ENCODE data around the gene MYBPC1. TPM values are rescaled to one million over a fixed set of nuclear protein-coding genes. Genes with fewer than 3 reads are reported as not detected.

The MYBPC1 gene
- total and polyA plus RNA-seq, 2 of the 13 experiments (the other 11 are each of a cell fraction or from before 2014, with no cell fraction given) = 0.31 to 0.53 TPM

- TF ChIP-seq RCOR2 (CRISPR knock-in tag; IDR thresholded peaks at IDR 0.05) (peak; percentile 76), TRIM24 (CRISPR knock-in tag; IDR thresholded peaks at IDR 0.05) (no peak), IRF2 (CRISPR knock-in tag; IDR thresholded peaks at IDR 0.05) (no peak), LCORL (IDR thresholded peaks at IDR 0.05) (0 out of 2 replicates have a peak, but pooled peaks have one; percentile 55), LCORL (CRISPR knock-in tag; IDR thresholded peaks at IDR 0.05) (peak; percentile 47; the same call in 1 of the 2 replicates), FIP1L1 (IDR thresholded peaks at IDR 0.05; ENCODE audit: borderline replicate concordance, insufficient read depth, low read depth, low read length) (no peak), ZBTB46 (CRISPR knock-in tag; IDR thresholded peaks at IDR 0.05; ENCODE audit: borderline replicate concordance) (no peak), ETV5 (CRISPR knock-in tag; IDR thresholded peaks at IDR 0.05; ENCODE audit: borderline replicate concordance) (no peak), HNRNPLL (IDR thresholded peaks at IDR 0.05; ENCODE audit: low read depth, low read length, poor library complexity, severe bottlenecking) (no peak), ZNF615 (CRISPR knock-in tag; IDR thresholded peaks at IDR 0.05; ENCODE audit: borderline replicate concordance) (no peak), ZNF101 (CRISPR knock-in tag; IDR thresholded peaks at IDR 0.05; ENCODE audit: borderline replicate concordance, low read depth) (no peak), TFDP2 (CRISPR knock-in tag; IDR thresholded peaks at IDR 0.05) (no peak), KDM5B (CRISPR knock-in tag; IDR thresholded peaks at IDR 0.05; ENCODE audit: borderline replicate concordance) (no peak), PTBP1 (IDR thresholded peaks at IDR 0.05; ENCODE audit: low read depth, low read length, poor library complexity, severe bottlenecking) (no peak), ZNF569 (CRISPR knock-in tag; IDR thresholded peaks at IDR 0.05; ENCODE audit: borderline replicate concordance) (no peak)
- TF ChIP-seq, protein P1, sequence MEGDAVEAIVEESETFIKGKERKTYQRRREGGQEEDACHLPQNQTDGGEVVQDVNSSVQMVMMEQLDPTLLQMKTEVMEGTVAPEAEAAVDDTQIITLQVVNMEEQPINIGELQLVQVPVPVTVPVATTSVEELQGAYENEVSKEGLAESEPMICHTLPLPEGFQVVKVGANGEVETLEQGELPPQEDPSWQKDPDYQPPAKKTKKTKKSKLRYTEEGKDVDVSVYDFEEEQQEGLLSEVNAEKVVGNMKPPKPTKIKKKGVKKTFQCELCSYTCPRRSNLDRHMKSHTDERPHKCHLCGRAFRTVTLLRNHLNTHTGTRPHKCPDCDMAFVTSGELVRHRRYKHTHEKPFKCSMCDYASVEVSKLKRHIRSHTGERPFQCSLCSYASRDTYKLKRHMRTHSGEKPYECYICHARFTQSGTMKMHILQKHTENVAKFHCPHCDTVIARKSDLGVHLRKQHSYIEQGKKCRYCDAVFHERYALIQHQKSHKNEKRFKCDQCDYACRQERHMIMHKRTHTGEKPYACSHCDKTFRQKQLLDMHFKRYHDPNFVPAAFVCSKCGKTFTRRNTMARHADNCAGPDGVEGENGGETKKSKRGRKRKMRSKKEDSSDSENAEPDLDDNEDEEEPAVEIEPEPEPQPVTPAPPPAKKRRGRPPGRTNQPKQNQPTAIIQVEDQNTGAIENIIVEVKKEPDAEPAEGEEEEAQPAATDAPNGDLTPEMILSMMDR (CRISPR knock-in tag; IDR thresholded peaks at IDR 0.05) = no peak
- TF ChIP-seq, protein P2, sequence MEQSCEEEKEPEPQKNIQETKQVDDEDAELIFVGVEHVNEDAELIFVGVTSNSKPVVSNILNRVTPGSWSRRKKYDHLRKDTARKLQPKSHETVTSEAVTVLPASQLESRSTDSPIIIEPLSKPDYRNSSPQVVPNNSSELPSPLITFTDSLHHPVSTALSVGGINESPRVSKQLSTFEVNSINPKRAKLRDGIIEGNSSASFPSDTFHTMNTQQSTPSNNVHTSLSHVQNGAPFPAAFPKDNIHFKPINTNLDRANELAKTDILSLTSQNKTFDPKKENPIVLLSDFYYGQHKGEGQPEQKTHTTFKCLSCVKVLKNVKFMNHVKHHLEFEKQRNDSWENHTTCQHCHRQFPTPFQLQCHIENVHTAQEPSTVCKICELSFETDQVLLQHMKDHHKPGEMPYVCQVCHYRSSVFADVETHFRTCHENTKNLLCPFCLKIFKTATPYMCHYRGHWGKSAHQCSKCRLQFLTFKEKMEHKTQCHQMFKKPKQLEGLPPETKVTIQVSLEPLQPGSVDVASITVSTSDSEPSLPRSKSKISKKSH (CRISPR knock-in tag; IDR thresholded peaks at IDR 0.05; ENCODE audit: borderline replicate concordance) = no peak
- TF ChIP-seq, protein P3, sequence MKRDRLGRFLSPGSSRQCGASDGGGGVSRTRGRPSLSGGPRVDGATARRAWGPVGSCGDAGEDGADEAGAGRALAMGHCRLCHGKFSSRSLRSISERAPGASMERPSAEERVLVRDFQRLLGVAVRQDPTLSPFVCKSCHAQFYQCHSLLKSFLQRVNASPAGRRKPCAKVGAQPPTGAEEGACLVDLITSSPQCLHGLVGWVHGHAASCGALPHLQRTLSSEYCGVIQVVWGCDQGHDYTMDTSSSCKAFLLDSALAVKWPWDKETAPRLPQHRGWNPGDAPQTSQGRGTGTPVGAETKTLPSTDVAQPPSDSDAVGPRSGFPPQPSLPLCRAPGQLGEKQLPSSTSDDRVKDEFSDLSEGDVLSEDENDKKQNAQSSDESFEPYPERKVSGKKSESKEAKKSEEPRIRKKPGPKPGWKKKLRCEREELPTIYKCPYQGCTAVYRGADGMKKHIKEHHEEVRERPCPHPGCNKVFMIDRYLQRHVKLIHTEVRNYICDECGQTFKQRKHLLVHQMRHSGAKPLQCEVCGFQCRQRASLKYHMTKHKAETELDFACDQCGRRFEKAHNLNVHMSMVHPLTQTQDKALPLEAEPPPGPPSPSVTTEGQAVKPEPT (CRISPR knock-in tag; IDR thresholded peaks at IDR 0.05; ENCODE audit: low read depth) = no peak
- TF ChIP-seq, protein P4, sequence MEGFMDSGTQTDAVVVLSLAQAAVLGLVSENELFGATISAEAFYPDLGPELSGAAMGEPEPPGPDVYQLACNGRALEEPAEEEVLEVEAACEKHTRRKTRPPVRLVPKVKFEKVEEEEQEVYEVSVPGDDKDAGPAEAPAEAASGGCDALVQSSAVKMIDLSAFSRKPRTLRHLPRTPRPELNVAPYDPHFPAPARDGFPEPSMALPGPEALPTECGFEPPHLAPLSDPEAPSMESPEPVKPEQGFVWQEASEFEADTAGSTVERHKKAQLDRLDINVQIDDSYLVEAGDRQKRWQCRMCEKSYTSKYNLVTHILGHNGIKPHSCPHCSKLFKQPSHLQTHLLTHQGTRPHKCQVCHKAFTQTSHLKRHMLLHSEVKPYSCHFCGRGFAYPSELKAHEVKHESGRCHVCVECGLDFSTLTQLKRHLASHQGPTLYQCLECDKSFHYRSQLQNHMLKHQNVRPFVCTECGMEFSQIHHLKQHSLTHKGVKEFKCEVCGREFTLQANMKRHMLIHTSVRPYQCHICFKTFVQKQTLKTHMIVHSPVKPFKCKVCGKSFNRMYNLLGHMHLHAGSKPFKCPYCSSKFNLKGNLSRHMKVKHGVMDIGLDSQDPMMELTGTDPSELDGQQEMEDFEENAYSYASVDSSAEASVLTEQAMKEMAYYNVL (CRISPR knock-in tag; IDR thresholded peaks at IDR 0.05; ENCODE audit: borderline replicate concordance) = no peak
These were observed 4.5 kb downstream of the MYBPC1 start (continued) for GRCh38 chr12:101599311-101599710.
